Stimulated activated CD8-positive, alpha-beta memory T cell treated with anti-CD3 and anti-CD28 coated beads, Interleukin-15, amount 100 ng/mL, for 1 hour (primary cell): ENCODE results near the gene GNG12.

Experiments used
- DNase-seq: peaks from one replicate; pipeline ENCODE4 v3.0.0-alpha.2; 2020; ENCODE audit warnings: low read depth

Gene GNG12

DNA sequence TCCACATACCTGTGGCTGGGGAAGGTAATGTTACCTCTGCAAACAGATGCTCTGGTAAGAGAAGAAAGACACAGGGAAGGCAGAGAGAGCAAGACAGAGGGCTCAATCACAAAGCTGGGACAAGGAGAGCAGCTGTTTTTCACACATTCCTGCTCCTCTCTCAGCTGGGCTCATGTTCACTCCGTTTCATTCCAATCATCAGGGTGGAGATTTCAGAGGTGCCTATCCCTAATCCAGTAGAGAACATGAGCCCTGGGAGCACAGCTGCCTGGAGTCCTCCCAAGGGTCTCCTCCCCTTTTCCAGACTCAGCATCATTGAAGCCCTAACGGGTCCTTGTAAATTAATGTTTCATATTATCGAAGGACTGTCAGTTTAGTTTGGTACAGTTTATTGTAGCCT, 128.9 kb downstream of the GNG12 start:
- DNase-seq, result no peak

DNA sequence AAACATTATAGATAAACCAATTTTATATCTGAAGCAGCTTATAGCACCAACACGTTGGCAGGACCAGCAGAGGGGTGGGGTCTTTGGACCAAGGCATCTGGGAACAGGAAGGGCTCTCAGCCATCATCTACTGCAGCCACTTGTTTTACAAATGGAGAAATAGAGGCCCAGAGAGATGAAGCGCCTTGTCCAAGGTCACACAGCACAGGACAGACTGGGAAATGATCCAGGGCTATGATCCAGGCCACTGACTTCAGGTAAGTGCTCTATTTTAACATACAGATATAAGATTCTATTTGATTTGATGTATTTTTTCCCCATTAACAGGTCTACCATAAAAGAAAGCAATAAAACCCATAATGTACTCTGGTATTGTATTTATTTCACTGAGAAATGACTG, 131.4 kb downstream of the GNG12 start:
- no peak for DNase-seq

DNA sequence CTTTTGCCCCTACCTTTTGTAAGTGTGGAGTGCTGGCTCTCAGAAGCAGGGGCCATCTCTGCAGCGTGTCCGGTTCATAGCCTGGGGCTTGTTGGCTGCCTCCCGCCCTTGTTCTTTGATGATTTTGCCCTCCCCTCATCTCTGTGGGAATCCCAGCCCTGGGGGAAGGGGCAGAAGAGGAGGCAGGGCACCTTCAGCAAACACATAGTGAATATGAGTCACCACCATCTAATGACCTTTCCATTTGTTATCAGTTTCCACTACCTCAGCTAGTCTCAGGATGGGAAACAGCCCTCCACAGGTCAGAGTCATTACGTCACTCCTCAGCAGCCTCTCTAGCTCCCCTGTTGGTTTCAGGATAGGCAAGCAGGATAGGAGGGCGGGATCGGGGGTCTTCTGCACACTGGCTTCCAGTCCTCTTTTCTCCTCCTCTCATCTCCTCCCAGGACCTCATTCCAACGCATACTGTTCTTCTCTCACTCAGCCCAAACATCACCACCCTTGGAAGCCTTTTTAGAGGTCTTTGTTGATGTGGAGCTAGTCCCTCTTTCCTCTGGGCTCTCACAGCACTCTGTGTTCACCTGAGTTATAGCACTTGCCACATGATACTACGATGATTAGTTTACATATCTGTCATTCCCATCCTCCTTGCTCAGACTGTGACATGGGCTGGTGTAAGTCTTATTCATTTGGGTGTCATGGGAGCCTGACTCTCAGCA, 132.4 kb downstream of the GNG12 start:
- DNase-seq, result no peak

DNA sequence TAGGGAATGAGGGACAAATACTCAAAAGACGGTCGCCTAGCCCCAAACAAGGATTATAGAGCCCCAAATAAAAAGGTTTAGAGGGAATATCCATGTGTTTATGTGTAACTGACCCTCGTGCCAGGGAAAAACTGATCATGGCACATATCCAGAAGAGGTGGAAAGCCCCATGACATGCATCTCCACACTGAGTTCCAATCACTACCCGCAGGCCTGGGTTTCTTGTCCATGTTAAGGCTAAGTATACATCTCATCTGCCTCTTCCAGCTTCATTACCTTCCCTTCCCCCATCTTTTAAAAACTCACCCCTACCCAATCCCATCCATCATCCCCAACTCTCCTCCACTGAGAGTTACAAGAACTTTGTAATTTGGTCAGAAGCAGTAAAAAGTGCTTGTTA, 133.0 kb downstream of the GNG12 start:
- no peak for DNase-seq

GRCh38 chr1:67696708-67697107, 136.6 kb downstream of the GNG12 start:
- DNase-seq, result no peak

GRCh38 chr1:67695963-67696362, 137.3 kb downstream of the GNG12 start:
- DNase-seq, result no peak

GRCh38 chr1:67691712-67692111, 141.6 kb downstream of the GNG12 start:
- no peak for DNase-seq

GRCh38 chr1:67690411-67690810, 142.9 kb downstream of the GNG12 start:
- DNase-seq, result no peak

DNA sequence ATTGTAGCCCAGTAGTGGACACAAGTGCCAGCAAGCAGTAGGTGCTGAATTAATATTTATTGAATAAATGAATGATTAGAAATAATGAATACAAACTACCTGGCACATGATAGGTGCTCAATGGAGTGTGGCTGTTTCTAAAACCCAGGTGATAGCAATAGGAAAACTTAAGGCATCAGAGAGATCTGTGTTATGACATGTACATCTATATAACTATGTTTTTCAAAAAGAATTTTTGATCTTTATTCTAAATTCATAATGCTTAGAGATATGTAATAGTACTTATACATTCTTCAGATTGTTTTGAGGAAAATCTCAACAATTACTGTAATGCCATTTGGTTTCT, 143.3 kb downstream of the GNG12 start:
- DNase-seq, result no peak

- no peak for DNase-seq
These were observed 143.8 kb downstream of the GNG12 start for GRCh38 chr1:67689267-67690017.

DNA sequence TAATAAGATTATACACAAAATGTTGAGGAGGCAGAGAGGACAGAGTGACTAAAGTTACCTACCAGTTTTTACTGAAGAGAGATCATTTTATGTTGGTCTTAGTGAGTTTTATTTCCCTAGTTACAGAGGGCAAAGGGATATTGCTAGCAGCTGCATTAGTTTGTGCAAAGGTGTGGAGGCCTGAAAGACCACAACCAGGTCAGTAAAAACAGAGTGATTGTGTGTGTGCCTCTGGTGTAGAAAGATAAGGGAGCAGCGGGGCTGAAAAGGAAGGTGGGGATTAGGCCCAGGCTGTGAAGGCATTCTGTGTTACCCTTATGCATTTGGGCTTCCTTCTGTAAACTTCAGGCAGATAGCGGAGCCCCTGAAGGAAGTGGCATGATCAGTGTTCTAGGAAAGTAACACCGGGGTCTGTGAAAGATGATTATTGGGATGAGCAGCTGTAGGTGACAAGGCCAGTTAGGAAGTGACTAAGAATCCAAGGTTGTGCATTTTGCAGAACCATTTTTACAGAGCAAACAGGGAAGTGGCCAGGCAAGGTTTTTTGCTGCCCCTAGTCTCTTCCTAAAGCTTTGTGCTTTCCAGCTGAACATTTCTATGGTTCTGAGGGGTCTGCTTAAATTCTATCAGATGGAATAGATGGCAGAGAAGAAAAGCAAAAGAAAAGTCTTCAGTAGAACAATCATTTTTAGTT, 144.6 kb downstream of the GNG12 start:
- DNase-seq, result no peak

DNA sequence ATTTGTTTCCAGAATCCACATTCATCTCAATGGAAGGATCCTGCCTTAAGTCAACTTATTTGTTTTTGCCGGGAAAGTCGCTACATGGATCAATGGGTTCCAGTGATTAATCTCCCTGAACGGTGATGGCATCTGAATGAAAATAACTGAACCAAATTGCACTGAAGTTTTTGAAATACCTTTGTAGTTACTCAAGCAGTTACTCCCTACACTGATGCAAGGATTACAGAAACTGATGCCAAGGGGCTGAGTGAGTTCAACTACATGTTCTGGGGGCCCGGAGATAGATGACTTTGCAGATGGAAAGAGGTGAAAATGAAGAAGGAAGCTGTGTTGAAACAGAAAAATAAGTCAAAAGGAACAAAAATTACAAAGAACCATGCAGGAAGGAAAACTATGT, 145.6 kb downstream of the GNG12 start:
- no peak for DNase-seq

- no peak for DNase-seq
These were observed 146.1 kb downstream of the GNG12 start for GRCh38 chr1:67687198-67687545.

DNA sequence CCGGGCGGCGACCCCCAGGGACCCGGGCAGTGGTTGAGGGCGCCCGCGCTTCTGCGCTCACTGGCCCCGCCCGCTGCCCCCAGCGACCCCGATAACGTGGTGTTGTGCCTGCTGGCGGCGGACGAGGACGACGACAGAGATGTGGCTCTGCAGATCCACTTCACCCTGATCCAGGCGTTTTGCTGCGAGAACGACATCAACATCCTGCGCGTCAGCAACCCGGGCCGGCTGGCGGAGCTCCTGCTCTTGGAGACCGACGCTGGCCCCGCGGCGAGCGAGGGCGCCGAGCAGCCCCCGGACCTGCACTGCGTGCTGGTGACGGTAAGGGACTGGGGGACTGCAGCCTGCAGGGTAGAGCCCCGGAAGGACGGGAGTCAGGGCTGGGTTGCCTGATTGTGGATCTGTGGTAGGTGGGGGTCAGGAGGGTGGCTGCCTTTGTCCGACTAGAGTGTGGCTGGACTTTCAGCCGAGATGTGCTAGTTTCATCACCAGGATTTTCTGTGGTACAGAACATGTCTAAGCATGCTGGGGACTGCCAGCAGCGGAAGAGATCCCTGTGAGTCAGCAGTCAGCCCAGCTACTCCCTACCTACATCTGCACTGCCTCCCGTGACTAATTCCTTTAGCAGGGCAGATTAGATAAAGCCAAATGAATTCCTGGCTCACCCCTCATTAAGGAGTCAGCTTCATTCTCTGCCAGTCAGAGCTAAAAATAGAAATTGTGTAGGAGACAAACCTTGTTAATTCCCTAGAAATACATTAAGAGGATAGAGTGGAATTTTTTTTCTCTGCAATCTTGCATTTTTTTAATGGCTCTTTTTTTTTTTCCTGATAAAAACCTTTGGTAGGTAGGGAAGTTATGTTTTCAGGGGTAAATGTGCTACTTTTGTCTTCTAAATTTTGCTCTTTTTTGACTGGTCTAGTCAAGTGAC, 146.7 kb downstream of the GNG12 start:
- DNase-seq, result peak; percentile 10

DNA sequence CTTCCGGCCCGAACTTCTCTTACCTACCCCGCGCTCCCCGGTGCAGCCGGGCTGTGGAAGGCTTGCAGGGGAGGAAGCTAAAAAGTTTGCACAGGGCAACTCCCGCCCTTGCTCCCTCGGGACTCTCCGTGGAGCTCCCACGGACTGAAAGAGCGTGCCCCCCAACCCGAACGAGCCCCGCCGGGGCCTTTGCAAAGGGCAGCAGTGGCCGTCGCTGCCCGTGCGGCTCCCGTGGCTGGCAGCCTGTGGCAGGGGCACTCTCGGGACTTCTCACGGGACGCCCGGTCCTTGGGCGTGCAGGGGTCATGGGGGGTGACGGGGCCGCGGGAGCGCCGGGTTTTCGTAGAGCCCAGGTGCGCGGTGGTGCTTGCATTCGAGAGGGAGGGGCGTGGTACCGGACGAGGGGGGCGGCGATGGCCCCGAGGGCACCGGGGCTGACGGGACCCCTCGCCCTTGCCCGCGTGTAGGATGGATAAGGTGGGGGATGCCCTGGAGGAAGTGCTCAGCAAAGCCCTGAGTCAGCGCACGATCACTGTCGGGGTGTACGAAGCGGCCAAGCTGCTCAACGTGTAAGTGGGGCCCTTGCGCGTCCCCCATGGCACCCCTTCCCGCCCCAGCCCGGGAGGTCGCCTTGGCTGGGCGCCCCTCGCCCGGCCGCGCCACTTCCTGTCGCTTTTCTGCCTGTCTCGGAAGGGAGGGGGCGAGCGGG, 147.6 kb downstream of the GNG12 start:
- peak; percentile 20 for DNase-seq

DNA sequence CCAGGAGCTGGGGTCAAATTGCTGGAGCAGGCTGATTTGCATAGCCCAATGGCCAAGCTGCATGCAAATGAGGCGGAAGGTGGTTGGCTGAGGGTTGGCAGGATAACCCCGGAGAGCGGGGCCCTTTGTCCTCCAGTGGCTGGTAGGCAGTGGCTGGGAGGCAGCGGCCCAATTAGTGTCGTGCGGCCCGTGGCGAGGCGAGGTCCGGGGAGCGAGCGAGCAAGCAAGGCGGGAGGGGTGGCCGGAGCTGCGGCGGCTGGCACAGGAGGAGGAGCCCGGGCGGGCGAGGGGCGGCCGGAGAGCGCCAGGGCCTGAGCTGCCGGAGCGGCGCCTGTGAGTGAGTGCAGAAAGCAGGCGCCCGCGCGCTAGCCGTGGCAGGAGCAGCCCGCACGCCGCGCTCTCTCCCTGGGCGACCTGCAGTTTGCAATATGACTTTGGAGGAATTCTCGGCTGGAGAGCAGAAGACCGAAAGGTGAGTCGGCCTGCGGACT, 148.2 kb downstream of the GNG12 start, which contains the start of gene GADD45A:
GADD45A (plus strand) TSS at position 135 of the 491 bp plus-strand sequence; CDS start at position 429, 294 bp downstream.
- DNase-seq, result peak; percentile 88

- DNase-seq, result no peak
These were observed 148.7 kb downstream of the GNG12 start for GRCh38 chr1:67684526-67685066.

- no peak for DNase-seq
These were observed 149.3 kb downstream of the GNG12 start for GRCh38 chr1:67683766-67684525.

DNA sequence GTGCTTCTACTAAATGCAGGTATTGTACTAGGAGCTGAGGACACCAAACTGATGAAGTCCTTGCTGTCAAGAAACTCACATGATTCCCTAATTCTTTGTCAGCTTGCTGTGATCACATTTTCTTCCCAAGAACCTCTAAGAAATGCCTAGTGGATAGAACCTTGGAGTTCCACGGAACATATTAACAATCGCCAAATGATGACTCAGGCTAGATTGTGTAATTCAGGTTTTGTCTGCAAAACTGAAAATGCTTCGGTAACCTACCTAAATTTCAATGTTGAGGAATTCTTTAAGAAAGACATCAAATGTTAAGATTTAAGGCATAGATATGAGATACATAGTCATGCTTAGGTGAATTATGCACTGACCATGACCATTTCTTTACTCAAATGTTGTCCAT, 150.0 kb downstream of the GNG12 start:
- no peak for DNase-seq

DNA sequence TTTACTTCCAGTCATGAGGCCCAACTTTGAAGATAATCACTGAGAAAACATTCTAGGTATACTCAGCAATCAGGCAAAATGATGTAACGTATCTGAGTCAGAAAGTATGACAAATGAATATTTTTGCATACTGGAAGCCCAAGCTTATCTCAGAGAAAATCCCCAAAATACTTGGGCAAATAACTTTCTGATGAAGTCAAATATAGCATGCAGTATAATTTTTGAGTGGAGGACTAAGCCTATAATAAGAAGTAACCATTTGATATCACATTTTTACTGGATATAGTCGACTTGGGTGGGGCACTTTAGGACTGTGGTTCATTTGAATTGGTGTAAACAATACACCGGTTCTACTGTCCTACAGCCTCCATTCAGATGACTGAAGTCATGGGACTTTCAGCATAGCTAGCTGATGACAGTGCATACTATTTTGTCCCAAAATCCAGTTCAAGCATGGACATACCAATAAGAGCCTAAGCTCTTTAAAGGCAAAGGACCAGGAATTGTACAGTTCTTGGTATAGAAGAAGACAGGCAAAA, 150.5 kb downstream of the GNG12 start:
- no peak for DNase-seq
